Panc1 (cell line): ENCODE data around the gene THRAP3.

ENCODE experiments used
- CTCF ChIP-seq: fragments of 450-650 bp; IDR thresholded peaks from 2 replicates; pipeline ENCODE4 v1.5.1; 2017; ENCODE audit warnings: mild to moderate bottlenecking
- POLR2AphosphoS5 ChIP-seq: IDR thresholded peaks from 2 replicates; pipeline ENCODE4 v1.6.1; 2012; ENCODE audit warnings: mild to moderate bottlenecking, low read depth, low read length, moderate library complexity
- REST ChIP-seq, 2 experiments: IDR thresholded peaks; 2 replicates each; pipeline ENCODE4 v1.6.1; 2011 to 2012; ENCODE audit warnings: low read depth in 2 of 2, control low read depth in 1 of 2, low read length in 1 of 2, mild to moderate bottlenecking in 1 of 2, moderate library complexity in 1 of 2; ENCODE audit not compliant: insufficient read depth in 1 of 2
- SIN3A ChIP-seq: IDR thresholded peaks from 2 replicates; pipeline ENCODE4 v1.6.1; 2012; ENCODE audit warnings: low read depth, mild to moderate bottlenecking, low read length, moderate library complexity, borderline replicate concordance; ENCODE audit not compliant: insufficient read depth
- TCF7L2 ChIP-seq: IDR thresholded peaks from 2 replicates; pipeline ENCODE4 v1.6.1; 2011; ENCODE audit warnings: mild to moderate bottlenecking, low read depth, low read length, inconsistent platforms

GRCh38 chr1:36298640-36299039, 74.4 kb downstream of the THRAP3 start:
- TF ChIP-seq CTCF (no peak), REST (IDR thresholded peaks at IDR 0.05; ENCODE audit: insufficient read depth in 1 of 2, low read depth in 2 of 2, low read length in 1 of 2) (no peak), POLR2AphosphoS5 (no peak), TCF7L2 (no peak), SIN3A (no peak)
